WTC11 (cell line): ENCODE data around the gene LRRC4B. TPM values are rescaled to one million over a fixed set of nuclear protein-coding genes. Genes with fewer than 3 reads are reported as not detected.

Source experiments
- ATAC-seq: fragments of 200-7000 bp; cut with Tn5 transposase; 2 replicates; pipeline ENCODE4 v1.10.0; 2021; ENCODE audit warnings: mild to moderate bottlenecking, moderate library complexity
- CTCF ChIA-PET: fragments of 300-600 bp; sonication (Branson Sonifier 250); formaldehyde crosslinking; loops from one replicate; lab custom pipeline; 2021; ENCODE audit warnings: antibody characterized with exemption; lab: Charles Lee
- POLR2A ChIA-PET: fragments of 350-600 bp; sonication (Branson Sonifier 250); formaldehyde crosslinking; loops from one replicate; lab custom pipeline; 2021; ENCODE audit warnings: antibody characterized with exemption; lab: Charles Lee
- DNase-seq: peaks from one replicate; pipeline ENCODE4 v3.0.0; 2021; ENCODE audit warnings: low spot score
- H3K27ac Mint-ChIP-seq: 2 replicates; pipeline ENCODE4 v1.8.0; 2021; ENCODE audit warnings: mixed read lengths
- H3K27me3 Mint-ChIP-seq: 2 replicates; pipeline ENCODE4 v1.8.0; 2021; ENCODE audit warnings: low read depth, mild to moderate bottlenecking, moderate library complexity, mixed read lengths
- H3K36me3 Mint-ChIP-seq: 2 replicates; pipeline ENCODE4 v1.8.0; 2021; ENCODE audit warnings: mixed read lengths
- H3K4me1 Mint-ChIP-seq: 2 replicates; pipeline ENCODE4 v1.8.0; 2022; ENCODE audit warnings: mixed read lengths
- H3K4me3 Mint-ChIP-seq: 2 replicates; pipeline ENCODE4 v1.8.0; 2021; ENCODE audit warnings: mild to moderate bottlenecking, moderate library complexity, mixed read lengths
- H3K9me3 Mint-ChIP-seq: 2 replicates; pipeline ENCODE4 v1.8.0; 2021; ENCODE audit warnings: mixed read lengths
- JAZF1 ChIP-seq: fragments of 250-450 bp; sonication (Bioruptor Pico); IDR thresholded peaks from 2 replicates; pipeline ENCODE4 v1.9.0; 2021; ENCODE audit warnings: moderate library complexity, mild to moderate bottlenecking, inconsistent platforms
- KAT7 ChIP-seq: sonication (generic); formaldehyde crosslinking; IDR thresholded peaks from 2 replicates; pipeline ENCODE4 v1.8.1; 2023; ENCODE audit warnings: missing genetic modification reagents, mild to moderate bottlenecking, borderline replicate concordance
- MXD4 ChIP-seq: fragments of 250-450 bp; sonication (Bioruptor Pico); IDR thresholded peaks from 2 replicates; pipeline ENCODE4 v1.8.0; 2021; ENCODE audit warnings: mild to moderate bottlenecking, moderate library complexity, borderline replicate concordance
- NR1H2 ChIP-seq: sonication (generic); formaldehyde crosslinking; IDR thresholded peaks from 2 replicates; pipeline ENCODE4 v1.9.0; 2021; ENCODE audit warnings: mild to moderate bottlenecking, moderate library complexity, missing genetic modification reagents
- NR2C2 ChIP-seq: sonication (generic); formaldehyde crosslinking; IDR thresholded peaks from 2 replicates; pipeline ENCODE4 v1.8.0; 2022; ENCODE audit warnings: mild to moderate bottlenecking, missing genetic modification reagents
- RELA ChIP-seq: sonication (generic); formaldehyde crosslinking; IDR thresholded peaks from 2 replicates; pipeline ENCODE4 v1.8.1; 2022; ENCODE audit warnings: missing genetic modification reagents, mild to moderate bottlenecking, borderline replicate concordance
- ZNF317 ChIP-seq: sonication (generic); formaldehyde crosslinking; IDR thresholded peaks from 2 replicates; pipeline ENCODE4 v1.8.1; 2023; ENCODE audit warnings: low read depth, mild to moderate bottlenecking, moderate library complexity, missing genetic modification reagents, borderline replicate concordance
- ZNF423 ChIP-seq: fragments of 250-450 bp; sonication (Bioruptor Pico); IDR thresholded peaks from 2 replicates; pipeline ENCODE4 v2.1.2; 2022; ENCODE audit warnings: mild to moderate bottlenecking, moderate library complexity
- total RNA-seq: library from RNA; stranded (reverse); gene quantifications from 3 replicates; pipeline ENCODE4 v1.2.3, GENCODE V29; 2021
- TF ChIP-seq, protein P1 (sequence below): sonication (generic); formaldehyde crosslinking; IDR thresholded peaks from 2 replicates; pipeline ENCODE4 v1.8.0; 2022; ENCODE audit warnings: mild to moderate bottlenecking, missing genetic modification reagents
- TF ChIP-seq, protein P2 (sequence below): sonication (generic); formaldehyde crosslinking; IDR thresholded peaks from 2 replicates; pipeline ENCODE4 v1.8.0; 2022; ENCODE audit warnings: mild to moderate bottlenecking, missing genetic modification reagents
- TF ChIP-seq, protein P3 (sequence below): fragments of 200-600 bp; IDR thresholded peaks from 2 replicates; pipeline ENCODE4 v1.8.0; 2022; ENCODE audit warnings: antibody characterized with exemption
- TF ChIP-seq, protein P4 (sequence below): fragments of 250-450 bp; sonication (Bioruptor Pico); conservative IDR thresholded peaks from 2 replicates; pipeline ENCODE4 v1.9.0; 2021; ENCODE audit warnings: mild to moderate bottlenecking
- TF ChIP-seq, protein P5 (sequence below): sonication (generic); formaldehyde crosslinking; IDR thresholded peaks from 2 replicates; pipeline ENCODE4 v1.8.0; 2023; ENCODE audit warnings: missing genetic modification reagents

LRRC4B gene
- total RNA-seq, 1 experiment from 2014 or later, result 10.0 TPM

DNA sequence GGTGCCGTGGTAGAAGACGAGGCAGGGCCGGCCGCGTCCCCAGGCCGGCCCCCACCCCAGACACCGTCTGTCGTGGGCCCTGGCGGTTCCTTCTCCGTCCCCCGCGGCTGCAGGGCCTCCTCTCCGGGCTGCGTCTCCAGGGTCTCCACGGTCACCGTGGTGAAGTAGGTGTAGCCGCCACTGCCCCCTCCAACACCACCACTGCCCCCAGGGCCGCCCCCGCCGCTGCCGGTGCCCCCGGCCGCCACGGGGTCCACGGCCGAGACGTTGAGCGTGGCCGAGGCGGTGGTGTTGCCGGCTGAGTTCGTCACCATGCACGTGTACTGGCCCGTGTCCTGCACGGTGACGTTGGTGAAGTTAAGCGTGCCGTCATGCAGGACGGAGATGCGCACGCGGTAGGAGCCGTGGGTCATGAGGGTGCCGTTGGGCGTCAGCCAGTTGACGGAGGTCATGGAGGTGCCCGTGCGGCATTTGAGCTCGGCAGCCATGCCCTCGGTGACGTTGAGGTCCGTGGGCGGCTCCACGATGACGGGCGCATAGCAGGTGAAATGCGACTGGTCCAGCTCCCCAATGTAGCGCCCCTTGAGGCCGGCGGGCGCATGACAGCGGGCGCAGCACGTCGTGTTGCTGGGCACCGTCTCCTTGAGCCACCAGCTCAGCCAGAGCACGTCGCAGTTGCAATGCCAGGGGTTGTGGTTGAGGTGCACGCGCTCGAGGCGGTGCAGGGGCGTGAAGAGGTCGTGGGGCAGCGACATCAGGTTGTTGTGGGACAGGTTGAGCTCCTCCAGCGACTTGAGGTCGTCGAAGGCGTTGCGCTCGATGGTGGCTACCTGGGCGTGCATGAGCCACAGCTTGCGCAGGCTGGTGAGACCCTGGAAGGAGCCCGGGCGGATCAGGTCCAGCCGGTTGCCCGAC lies 49.9 kb downstream of the LRRC4B start:
- peaks cover 5% of the 10 kb centered on the region; the same call in 1 of the 2 replicates for H3K36me3 Mint-ChIP-seq
- no peak overlapping the region for H3K4me3 Mint-ChIP-seq
- POLR2A ChIA-PET, result interaction anchor here (1.1 kb wide), 1 partner anchor 20 kb away, joined by 3 read pairs; no protein-coding TSS in a partner anchor
- CTCF ChIA-PET, result interaction anchor here (0.6 to 4.3 kb wide), 28 partner anchors 9 to 371 kb away, joined by 3 to 55 read pairs (median 4); partner anchors contain the start of genes C19orf81, KCNC3 and NR1H2
- TF ChIP-seq RELA, result no peak
- TF ChIP-seq JAZF1 (CRISPR knock-in tag), result no peak
- 0 out of 2 replicates have a peak, but pooled peaks have one; percentile 27 for TF ChIP-seq NR2C2 (CRISPR knock-in tag)
- TF ChIP-seq, protein P1, sequence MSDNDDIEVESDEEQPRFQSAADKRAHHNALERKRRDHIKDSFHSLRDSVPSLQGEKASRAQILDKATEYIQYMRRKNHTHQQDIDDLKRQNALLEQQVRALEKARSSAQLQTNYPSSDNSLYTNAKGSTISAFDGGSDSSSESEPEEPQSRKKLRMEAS, result no peak
- TF ChIP-seq, protein P2, sequence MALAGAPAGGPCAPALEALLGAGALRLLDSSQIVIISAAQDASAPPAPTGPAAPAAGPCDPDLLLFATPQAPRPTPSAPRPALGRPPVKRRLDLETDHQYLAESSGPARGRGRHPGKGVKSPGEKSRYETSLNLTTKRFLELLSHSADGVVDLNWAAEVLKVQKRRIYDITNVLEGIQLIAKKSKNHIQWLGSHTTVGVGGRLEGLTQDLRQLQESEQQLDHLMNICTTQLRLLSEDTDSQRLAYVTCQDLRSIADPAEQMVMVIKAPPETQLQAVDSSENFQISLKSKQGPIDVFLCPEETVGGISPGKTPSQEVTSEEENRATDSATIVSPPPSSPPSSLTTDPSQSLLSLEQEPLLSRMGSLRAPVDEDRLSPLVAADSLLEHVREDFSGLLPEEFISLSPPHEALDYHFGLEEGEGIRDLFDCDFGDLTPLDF (CRISPR knock-in tag), result 0 out of 2 replicates have a peak, but pooled peaks have one; percentile 23
- TF ChIP-seq, protein P3, sequence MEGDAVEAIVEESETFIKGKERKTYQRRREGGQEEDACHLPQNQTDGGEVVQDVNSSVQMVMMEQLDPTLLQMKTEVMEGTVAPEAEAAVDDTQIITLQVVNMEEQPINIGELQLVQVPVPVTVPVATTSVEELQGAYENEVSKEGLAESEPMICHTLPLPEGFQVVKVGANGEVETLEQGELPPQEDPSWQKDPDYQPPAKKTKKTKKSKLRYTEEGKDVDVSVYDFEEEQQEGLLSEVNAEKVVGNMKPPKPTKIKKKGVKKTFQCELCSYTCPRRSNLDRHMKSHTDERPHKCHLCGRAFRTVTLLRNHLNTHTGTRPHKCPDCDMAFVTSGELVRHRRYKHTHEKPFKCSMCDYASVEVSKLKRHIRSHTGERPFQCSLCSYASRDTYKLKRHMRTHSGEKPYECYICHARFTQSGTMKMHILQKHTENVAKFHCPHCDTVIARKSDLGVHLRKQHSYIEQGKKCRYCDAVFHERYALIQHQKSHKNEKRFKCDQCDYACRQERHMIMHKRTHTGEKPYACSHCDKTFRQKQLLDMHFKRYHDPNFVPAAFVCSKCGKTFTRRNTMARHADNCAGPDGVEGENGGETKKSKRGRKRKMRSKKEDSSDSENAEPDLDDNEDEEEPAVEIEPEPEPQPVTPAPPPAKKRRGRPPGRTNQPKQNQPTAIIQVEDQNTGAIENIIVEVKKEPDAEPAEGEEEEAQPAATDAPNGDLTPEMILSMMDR, result peak; percentile 59
- peaks cover 5% of the 10 kb centered on the region for H3K9me3 Mint-ChIP-seq
- H3K27me3 Mint-ChIP-seq, result peaks cover 21% of the 10 kb centered on the region
- H3K27ac Mint-ChIP-seq, result no peak overlapping the region
- DNase-seq (peak; percentile 73), ATAC-seq (peak; percentile 72)
- H3K4me1 Mint-ChIP-seq, result 0 out of 2 replicates have a peak, but pooled peaks cover 1% of the 10 kb centered on the region

DNA sequence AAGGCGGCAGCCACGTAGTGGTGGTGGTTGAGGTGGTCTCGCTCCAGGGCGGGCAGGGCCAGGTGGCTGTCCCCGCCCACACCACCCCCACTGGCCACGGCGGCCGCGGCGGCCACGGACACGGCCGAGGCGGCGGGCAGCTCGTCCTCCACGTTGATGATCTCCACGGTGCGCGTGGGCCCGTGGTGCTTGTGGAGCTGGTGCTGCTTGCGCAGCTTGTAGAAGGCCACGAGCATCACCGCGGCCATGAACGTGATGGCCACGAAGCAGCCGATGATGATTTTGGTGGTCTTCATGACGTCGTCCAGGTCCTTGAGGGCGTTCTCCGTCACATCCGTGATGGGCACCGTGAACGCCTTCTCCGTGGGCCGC lies 50.5 kb downstream of the LRRC4B start:
- Mint-ChIP-seq H3K4me1 (peaks cover 5% of the 10 kb centered on the region; the same call in 1 of the 2 replicates), H3K36me3 (peaks cover 5% of the 10 kb centered on the region; the same call in 1 of the 2 replicates), H3K4me3 (no peak overlapping the region), H3K9me3 (peaks cover 5% of the 10 kb centered on the region), H3K27me3 (peaks cover 25% of the 10 kb centered on the region), H3K27ac (no peak overlapping the region)
- ChIA-PET CTCF (interaction anchor here (1.0 to 4.3 kb wide), 10 partner anchors 9 to 287 kb away, joined by 3 to 55 read pairs (median 6); no protein-coding TSS in a partner anchor), POLR2A (interaction anchor here (1.1 kb wide), 1 partner anchor 20 kb away, joined by 3 read pairs; no protein-coding TSS in a partner anchor)
- DNase-seq, result no peak
- ATAC-seq, result no peak
- no peak for TF ChIP-seq ZNF423 (CRISPR knock-in tag)
- TF ChIP-seq, protein P4, sequence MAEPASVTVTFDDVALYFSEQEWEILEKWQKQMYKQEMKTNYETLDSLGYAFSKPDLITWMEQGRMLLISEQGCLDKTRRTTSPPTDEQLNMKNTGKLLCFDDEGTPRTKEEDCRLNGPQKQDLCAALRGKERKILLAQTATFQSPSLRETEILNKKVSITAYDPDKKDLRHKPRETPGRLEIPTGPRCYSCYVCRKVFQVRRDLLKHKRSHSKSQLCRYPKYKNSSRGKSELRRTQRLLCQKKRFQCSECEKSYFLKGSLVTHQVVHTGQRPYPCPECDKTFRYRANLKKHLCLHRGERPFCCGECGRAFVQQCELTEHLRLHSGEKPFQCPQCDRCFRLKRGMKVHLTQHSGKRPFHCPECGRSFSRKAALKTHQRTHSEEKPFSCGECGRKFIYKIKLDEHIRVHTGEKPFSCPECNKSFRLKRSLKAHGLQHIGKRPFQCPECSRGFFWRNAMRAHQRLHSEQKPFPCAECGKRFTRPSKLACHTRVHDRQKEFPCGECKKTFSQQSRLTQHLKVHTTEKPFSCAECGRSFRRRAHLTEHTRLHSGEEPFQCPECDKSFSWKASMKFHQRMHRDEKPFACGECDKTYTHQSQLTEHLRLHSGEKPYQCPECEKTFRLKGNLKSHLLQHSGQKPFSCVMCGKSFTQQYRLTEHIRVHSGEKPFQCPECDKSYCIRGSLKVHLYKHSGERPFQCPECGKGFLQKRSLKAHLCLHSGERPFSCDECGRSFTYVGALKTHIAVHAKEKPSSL (CRISPR knock-in tag), result no peak
- TF ChIP-seq NR1H2 (CRISPR knock-in tag), result no peak
- no peak for TF ChIP-seq KAT7
- TF ChIP-seq, protein P5, sequence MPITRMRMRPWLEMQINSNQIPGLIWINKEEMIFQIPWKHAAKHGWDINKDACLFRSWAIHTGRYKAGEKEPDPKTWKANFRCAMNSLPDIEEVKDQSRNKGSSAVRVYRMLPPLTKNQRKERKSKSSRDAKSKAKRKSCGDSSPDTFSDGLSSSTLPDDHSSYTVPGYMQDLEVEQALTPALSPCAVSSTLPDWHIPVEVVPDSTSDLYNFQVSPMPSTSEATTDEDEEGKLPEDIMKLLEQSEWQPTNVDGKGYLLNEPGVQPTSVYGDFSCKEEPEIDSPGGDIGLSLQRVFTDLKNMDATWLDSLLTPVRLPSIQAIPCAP, result no peak
- no peak for TF ChIP-seq ZNF317 (CRISPR knock-in tag)
- TF ChIP-seq MXD4, result no peak
